ENCODE measurements around the gene YWHAQ.

YWHAQ gene

DNA sequence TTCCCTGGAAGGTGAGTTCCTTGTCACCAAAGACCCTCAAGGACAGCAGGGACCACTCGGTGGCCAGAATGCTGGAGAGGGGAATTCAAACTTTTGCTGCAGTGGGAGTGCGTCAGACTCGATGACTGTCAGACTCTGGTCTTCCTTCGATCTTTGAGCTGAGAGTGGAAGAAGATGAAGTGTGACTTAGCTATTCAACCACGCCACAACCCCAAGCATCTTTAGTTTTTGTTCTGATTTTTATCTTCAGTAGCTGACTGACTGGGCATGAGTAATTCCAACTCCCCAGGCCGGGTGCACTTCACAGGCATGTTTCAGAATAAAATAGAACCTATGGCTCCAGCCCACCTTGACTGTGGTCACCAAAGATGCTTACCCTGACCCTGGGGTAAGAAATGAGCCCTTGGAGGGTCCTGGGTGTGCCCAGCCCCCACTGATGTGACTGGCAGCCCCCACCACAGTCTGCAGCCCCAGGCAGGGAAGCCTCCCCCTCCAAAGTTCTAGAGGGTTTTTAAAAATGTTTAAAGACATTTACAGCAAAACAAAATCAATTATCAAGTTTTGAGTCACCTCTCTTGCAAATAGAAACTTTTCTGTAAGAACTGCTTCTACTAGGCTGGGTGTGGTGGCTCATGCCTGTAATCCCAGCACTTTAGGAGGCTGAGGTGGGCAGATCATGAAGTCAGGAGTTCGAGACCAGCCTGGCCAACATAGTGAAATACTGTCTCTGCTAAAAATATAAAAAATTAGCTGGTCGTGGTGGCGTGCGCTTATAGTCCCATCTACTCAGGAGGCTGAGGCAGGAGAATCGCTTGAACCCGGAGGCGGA is 24.9 kb upstream of the YWHAQ start:
- no peak for DNase-seq

DNA sequence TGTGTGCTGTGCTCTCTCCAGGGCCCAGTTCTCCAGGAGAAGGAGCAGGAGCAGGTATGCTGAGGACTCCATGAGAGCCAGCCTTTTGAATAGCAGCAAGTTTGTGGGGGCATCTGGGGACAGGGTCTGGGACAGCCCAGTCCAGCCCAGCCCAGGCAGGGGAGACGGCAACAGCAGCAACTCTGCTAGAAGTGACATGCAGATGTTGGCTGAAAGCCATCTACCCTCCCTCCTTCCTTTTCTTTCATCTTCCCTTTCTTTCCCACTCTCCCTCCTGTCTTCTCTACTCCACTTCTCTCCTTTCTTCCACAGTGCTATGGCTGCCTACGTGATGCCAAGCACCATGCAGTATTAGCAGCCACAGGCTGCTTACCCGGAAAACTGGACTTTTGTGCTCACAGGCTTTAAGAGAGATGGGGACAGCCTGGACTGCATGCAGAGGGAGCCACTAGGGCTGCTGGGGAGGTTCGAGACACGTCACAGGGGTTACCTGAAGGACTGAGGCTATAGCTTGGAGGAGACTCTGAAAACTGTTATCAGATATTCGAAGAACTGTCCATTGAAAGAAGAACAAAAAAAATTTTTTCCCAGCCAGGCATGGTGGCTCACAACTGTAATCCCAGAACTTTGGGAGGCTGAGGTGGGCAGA is 23.8 kb upstream of the YWHAQ start:
- no peak for DNase-seq

- peak; percentile 53 for DNase-seq
Measured at GRCh38 chr2:9653485-9654271, 22.9 kb upstream of the YWHAQ start.

GRCh38 chr2:9652898-9653479 is 22.2 kb upstream of the YWHAQ start:
- DNase-seq: no peak

- DNase-seq: no peak
Measured at GRCh38 chr2:9652267-9652666, 21.5 kb upstream of the YWHAQ start.

GRCh38 chr2:9650119-9650821 is 19.5 kb upstream of the YWHAQ start:
- no peak for DNase-seq

GRCh38 chr2:9649261-9649660 is 18.5 kb upstream of the YWHAQ start:
- no peak for DNase-seq

DNA sequence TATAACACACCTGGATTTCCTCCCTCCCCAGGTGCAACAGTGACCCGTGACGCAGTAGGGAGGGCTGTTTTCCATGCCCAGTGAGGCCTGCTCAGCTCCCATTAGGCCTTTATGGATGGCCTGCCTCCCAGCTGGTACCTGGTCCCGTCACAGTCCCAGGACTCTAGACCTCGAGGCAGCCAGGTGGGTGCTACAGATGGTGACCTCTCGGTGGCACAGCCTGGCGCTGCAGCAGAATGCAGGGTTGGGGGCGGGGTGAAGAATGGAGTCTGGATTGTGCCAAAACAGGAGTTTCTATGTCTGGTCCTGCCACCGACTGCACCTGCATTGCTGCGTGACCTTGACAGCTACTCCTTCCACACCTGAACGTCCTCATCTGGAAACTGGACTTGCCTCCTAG is 18.0 kb upstream of the YWHAQ start:
- no peak for DNase-seq

DNA sequence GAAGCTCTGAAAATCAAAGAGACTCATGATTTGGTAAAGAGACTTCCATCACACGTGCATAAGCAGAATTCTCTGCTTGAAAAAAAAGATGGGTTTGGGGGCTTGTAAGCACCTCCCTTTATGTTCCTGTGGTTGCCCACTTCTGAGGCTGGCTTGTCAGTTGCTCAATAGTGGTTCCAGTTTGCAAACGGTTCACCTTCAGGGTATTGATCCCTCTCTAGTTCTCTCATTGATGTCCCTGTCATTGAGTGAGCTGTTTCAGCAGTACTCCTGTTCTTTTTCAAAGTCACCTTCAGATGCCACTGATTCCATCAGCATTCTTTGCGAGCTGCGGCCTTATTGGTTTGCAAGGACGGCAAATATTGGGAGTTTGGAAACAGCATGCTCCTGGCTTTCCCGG is 17.1 kb upstream of the YWHAQ start:
- no peak for DNase-seq

GRCh38 chr2:9646196-9647030 is 15.6 kb upstream of the YWHAQ start:
- no peak for DNase-seq

DNA sequence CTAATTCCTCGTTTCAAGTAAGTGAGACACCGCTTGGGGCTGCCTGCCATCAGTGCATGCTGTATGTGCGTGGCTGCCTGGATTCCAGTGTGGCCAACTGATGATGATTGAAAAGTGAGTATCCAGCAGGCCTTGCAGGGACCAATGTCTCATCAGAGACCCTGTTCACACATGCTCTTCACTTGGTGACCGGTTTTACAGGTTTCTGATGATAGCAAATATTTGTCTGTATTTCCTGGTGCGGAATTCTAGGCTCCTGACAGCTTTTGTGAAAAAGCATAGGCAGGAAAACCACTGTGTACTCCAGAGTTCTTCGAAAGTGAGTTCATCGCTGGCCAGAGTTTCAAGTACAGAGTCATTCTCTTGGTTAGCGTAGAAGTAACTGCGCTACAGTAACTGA is 13.8 kb upstream of the YWHAQ start:
- no peak for DNase-seq

GRCh38 chr2:9644021-9644420 is 13.2 kb upstream of the YWHAQ start:
- no peak for DNase-seq

GRCh38 chr2:9641641-9642040 is 10.8 kb upstream of the YWHAQ start:
- no peak for DNase-seq

DNA sequence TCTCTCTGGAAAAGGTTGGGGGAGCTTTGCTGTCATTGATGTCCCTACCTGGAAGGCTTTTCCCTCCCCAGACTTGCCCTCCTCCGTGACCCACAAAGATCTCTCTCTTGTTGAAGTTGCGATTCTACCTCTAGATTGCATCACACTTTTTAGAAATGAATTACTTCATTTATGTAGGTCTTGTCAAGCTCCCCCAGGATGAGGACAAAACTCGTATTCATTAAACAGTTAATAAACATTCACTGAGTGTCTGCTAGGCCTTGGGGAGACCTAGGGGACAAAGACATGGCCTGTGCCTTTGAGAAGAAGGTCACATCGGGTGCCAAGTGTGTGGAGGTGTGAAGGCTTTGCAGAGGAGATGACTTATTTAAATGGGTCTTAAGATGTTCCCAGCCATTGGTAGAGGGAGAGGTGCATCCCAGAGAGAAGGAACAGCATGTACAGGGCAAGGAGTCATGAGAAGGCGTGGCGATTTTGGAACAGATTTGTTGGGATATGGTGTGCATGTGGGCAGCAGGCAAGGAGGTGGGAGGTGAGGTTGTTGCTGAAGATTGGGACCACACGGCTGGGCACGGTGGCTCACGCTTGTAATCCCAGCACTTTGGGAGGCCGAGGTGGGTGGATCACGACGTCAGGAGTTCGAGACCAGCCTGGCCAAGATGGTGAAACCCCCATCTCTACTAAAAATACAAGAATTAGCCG is 9.8 kb upstream of the YWHAQ start:
- no peak for DNase-seq

GRCh38 chr2:9639740-9640343 is 9.0 kb upstream of the YWHAQ start:
- DNase-seq: no peak

GRCh38 chr2:9639000-9639602 is 8.3 kb upstream of the YWHAQ start:
- no peak for DNase-seq

GRCh38 chr2:9638532-9638931 is 7.7 kb upstream of the YWHAQ start:
- DNase-seq: no peak

DNA sequence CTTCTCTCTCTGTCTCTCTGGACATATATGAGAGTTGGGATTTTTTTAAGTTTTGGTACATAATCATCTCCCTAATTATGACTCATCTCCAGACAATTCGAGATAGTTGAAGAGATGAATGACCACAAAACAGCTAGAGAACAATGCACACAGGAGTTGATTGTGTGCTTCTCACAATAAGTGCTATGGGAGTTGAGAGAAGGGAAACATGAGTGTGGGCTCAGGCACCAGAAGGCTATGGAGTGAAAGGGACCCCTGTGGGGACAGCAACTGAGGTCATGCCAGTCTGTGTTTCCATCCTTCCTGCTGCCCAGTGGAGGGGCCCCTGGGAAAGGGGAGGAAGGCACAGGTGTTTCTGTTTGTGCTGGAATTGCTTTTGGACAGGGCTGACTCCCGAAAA is 6.5 kb upstream of the YWHAQ start:
- DNase-seq: no peak

DNA sequence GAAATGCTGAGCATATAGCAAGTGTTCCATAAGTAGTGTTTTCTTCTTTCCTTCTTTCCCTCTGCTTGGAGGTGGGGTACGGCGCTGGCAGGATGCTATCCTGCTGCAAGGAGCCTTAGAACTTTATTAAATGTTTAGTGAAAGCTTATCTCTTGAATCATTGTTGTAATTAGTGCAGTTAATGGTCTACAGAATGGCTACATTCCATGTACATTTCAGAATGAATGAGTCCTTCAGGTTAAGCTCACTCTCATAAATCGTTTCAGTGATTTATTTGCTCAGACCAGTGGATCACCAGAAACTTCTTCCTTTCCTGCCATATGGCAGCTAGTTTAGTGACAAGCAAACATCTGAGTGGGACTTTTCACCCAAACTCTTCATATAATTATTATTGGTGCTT is 3.3 kb upstream of the YWHAQ start:
- DNase-seq: no peak
